ENCODE measurements around the gene MYL4. TPM values are rescaled to one million over a fixed set of nuclear protein-coding genes. Genes with fewer than 3 reads are reported as not detected.

Gene MYL4
- total RNA-seq, 1 experiment from 2014 or later = 0.66 TPM

GRCh38 chr17:47272491-47272890 lies 63.3 kb downstream of the MYL4 start:
- no peaks in the 10 kb centered on the region for H3K9me3 ChIP-seq (ENCODE audit: control insufficient read depth, low read depth, low read length)
- no CpG with 5 or more reads among the region's 1 CpG for WGBS (ENCODE audit: extremely low coverage, insufficient read length, low lambda C conversion rate)
- H3K18ac ChIP-seq (ENCODE audit: insufficient read length, low read depth, low read length) = no peak overlapping the region
- no peak overlapping the region for H3K56ac ChIP-seq (ENCODE audit: insufficient read length, low read depth, low read length)
- H3K4me2 ChIP-seq (ENCODE audit: insufficient read depth, insufficient read length, low read length) = no peak overlapping the region
- H4K20me1 ChIP-seq (ENCODE audit: control insufficient read depth, insufficient read depth, insufficient read length) = no peaks in the 10 kb centered on the region
- no peak overlapping the region for H2BK12ac ChIP-seq (ENCODE audit: insufficient read length, low read depth, low read length)
- no peaks in the 10 kb centered on the region for H3K79me2 ChIP-seq (ENCODE audit: insufficient read depth, low read length)
- no peak overlapping the region for H2BK15ac ChIP-seq (ENCODE audit: low read depth, low read length)
- H3K27me3 Mint-ChIP-seq (ENCODE audit: low read depth) = peaks cover 6% of the 10 kb centered on the region
- no peak overlapping the region for H2AFZ ChIP-seq (ENCODE audit: low read length)
- H2AK5ac ChIP-seq (ENCODE audit: insufficient read length, low read length) = no peak overlapping the region
- no peak overlapping the region for H3K14ac ChIP-seq (ENCODE audit: insufficient read depth, low read length)
- no peak overlapping the region for H4K91ac ChIP-seq (ENCODE audit: insufficient read length, low read depth, low read length)
- no peaks in the 10 kb centered on the region for H3K79me1 ChIP-seq (ENCODE audit: insufficient read depth, low read depth, low read length, poor library complexity, severe bottlenecking)
- no peak overlapping the region for H3T11ph ChIP-seq (ENCODE audit: low read length)
- H3K27ac Mint-ChIP-seq = no peak overlapping the region; a peak in 1 of 7 replicates
- no peak overlapping the region for H3K9ac ChIP-seq (ENCODE audit: extremely low read depth, insufficient read length, low read length)
- H3K4me1 Mint-ChIP-seq = peaks cover 30 to 31% of the 10 kb centered on the region in 2 experiments
- DNase-seq = no peak
- 0 out of 2 replicates have a peak, but pooled peaks cover 2% of the 10 kb centered on the region for H3K27me3 ChIP-seq (ENCODE audit: insufficient read depth, low read length)
- H3K23ac ChIP-seq (ENCODE audit: insufficient read length, low read depth, low read length) = no peak overlapping the region
- TF ChIP-seq CTCF (conservative IDR thresholded peaks at IDR 0.05) = no peak
- peaks cover 14% of the 10 kb centered on the region for H3K4me1 ChIP-seq (ENCODE audit: insufficient read depth, low read length)
- no peak overlapping the region for H2BK5ac ChIP-seq (ENCODE audit: insufficient read length, low read length)
- no peak overlapping the region for H4K5ac ChIP-seq (ENCODE audit: insufficient read length, low read depth, low read length)
- no peak overlapping the region for H4K8ac ChIP-seq (replicated peaks; ENCODE audit: insufficient read length, low read depth, low read length)
- H3K23me2 ChIP-seq (ENCODE audit: insufficient read length, low read depth, low read length, poor library complexity, severe bottlenecking) = no peaks in the 10 kb centered on the region
- H3K27ac ChIP-seq (ENCODE audit: insufficient read length, low read depth, low read length) = no peak overlapping the region
- no peak overlapping the region for H2BK120ac ChIP-seq (ENCODE audit: low read depth, low read length, poor library complexity, severe bottlenecking)
- H3K4me3 Mint-ChIP-seq = no peak overlapping the region
- H3K36me3 Mint-ChIP-seq (ENCODE audit: insufficient read depth in 1 of 3, low read depth in 3 of 3) = peaks cover 3 to 13% (median 5%) of the 10 kb centered on the region in 3 experiments; a peak in 6 of 7 replicates
- no peak overlapping the region for H3K4ac ChIP-seq (ENCODE audit: low read depth, low read length)
- peaks cover 10 to 15% of the 10 kb centered on the region in 2 experiments for H3K9me3 Mint-ChIP-seq
- H2BK20ac ChIP-seq (ENCODE audit: low read depth, low read length, poor library complexity, severe bottlenecking) = no peak overlapping the region
